WTC11 (cell line): Measurements from ENCODE around the gene CST9. TPM values are rescaled to one million over a fixed set of nuclear protein-coding genes. Genes with fewer than 3 reads are reported as not detected.

ENCODE experiments used
- ATAC-seq: fragments of 200-7000 bp; cut with Tn5 transposase; 2 replicates; pipeline ENCODE4 v1.10.0; 2021; ENCODE audit warnings: mild to moderate bottlenecking, moderate library complexity
- CTCF ChIA-PET: fragments of 300-600 bp; sonication (Branson Sonifier 250); formaldehyde crosslinking; loops from one replicate; lab custom pipeline; 2021; ENCODE audit warnings: antibody characterized with exemption; lab: Charles Lee
- POLR2A ChIA-PET: fragments of 350-600 bp; sonication (Branson Sonifier 250); formaldehyde crosslinking; loops from one replicate; lab custom pipeline; 2021; ENCODE audit warnings: antibody characterized with exemption; lab: Charles Lee
- DNase-seq: peaks from one replicate; pipeline ENCODE4 v3.0.0; 2021; ENCODE audit warnings: low spot score
- H3K27ac Mint-ChIP-seq: 2 replicates; pipeline ENCODE4 v1.8.0; 2021; ENCODE audit warnings: mixed read lengths
- H3K27me3 Mint-ChIP-seq: 2 replicates; pipeline ENCODE4 v1.8.0; 2021; ENCODE audit warnings: low read depth, mild to moderate bottlenecking, moderate library complexity, mixed read lengths
- H3K36me3 Mint-ChIP-seq: 2 replicates; pipeline ENCODE4 v1.8.0; 2021; ENCODE audit warnings: mixed read lengths
- H3K4me1 Mint-ChIP-seq: 2 replicates; pipeline ENCODE4 v1.8.0; 2022; ENCODE audit warnings: mixed read lengths
- H3K4me3 Mint-ChIP-seq: 2 replicates; pipeline ENCODE4 v1.8.0; 2021; ENCODE audit warnings: mild to moderate bottlenecking, moderate library complexity, mixed read lengths
- H3K9me3 Mint-ChIP-seq: 2 replicates; pipeline ENCODE4 v1.8.0; 2021; ENCODE audit warnings: mixed read lengths
- FOXK1 ChIP-seq: sonication (generic); formaldehyde crosslinking; IDR thresholded peaks from 2 replicates; pipeline ENCODE4 v1.8.0; 2022; ENCODE audit warnings: mild to moderate bottlenecking, moderate library complexity, missing genetic modification reagents
- HMGA2 ChIP-seq: fragments of 250-450 bp; sonication (Bioruptor Pico); IDR thresholded peaks from 2 replicates; pipeline ENCODE4 v1.4.0; 2021; ENCODE audit warnings: mild to moderate bottlenecking, moderate library complexity
- KAT7 ChIP-seq: sonication (generic); formaldehyde crosslinking; IDR thresholded peaks from 2 replicates; pipeline ENCODE4 v1.8.1; 2023; ENCODE audit warnings: missing genetic modification reagents, mild to moderate bottlenecking, borderline replicate concordance
- MXD4 ChIP-seq: fragments of 250-450 bp; sonication (Bioruptor Pico); IDR thresholded peaks from 2 replicates; pipeline ENCODE4 v1.8.0; 2021; ENCODE audit warnings: mild to moderate bottlenecking, moderate library complexity, borderline replicate concordance
- MYBL2 ChIP-seq: sonication (generic); formaldehyde crosslinking; IDR thresholded peaks from 2 replicates; pipeline ENCODE4 v1.8.1; 2023; ENCODE audit warnings: mild to moderate bottlenecking, moderate library complexity, missing genetic modification reagents
- NFATC4 ChIP-seq: fragments of 250-450 bp; sonication (Bioruptor Pico); IDR thresholded peaks from 2 replicates; pipeline ENCODE4 v1.9.0; 2021; ENCODE audit warnings: mild to moderate bottlenecking
- NFYB ChIP-seq: sonication (generic); formaldehyde crosslinking; conservative IDR thresholded peaks from 2 replicates; pipeline ENCODE4 v1.8.0; 2022; ENCODE audit warnings: low read depth, missing genetic modification reagents
- NR1H2 ChIP-seq: sonication (generic); formaldehyde crosslinking; IDR thresholded peaks from 2 replicates; pipeline ENCODE4 v1.9.0; 2021; ENCODE audit warnings: mild to moderate bottlenecking, moderate library complexity, missing genetic modification reagents
- SMAD3 ChIP-seq: sonication (generic); formaldehyde crosslinking; IDR thresholded peaks from 2 replicates; pipeline ENCODE4 v1.8.0; 2022; ENCODE audit warnings: missing genetic modification reagents, mild to moderate bottlenecking, borderline replicate concordance
- TEAD1 ChIP-seq: sonication (generic); formaldehyde crosslinking; IDR thresholded peaks from 2 replicates; pipeline ENCODE4 v1.8.0; 2022; ENCODE audit warnings: mild to moderate bottlenecking, missing genetic modification reagents
- ZNF317 ChIP-seq: sonication (generic); formaldehyde crosslinking; IDR thresholded peaks from 2 replicates; pipeline ENCODE4 v1.8.1; 2023; ENCODE audit warnings: low read depth, mild to moderate bottlenecking, moderate library complexity, missing genetic modification reagents, borderline replicate concordance
- total RNA-seq: library from RNA; stranded (reverse); gene quantifications from 3 replicates; pipeline ENCODE4 v1.2.3, GENCODE V29; 2021
- TF ChIP-seq, protein P1 (sequence below): sonication (generic); formaldehyde crosslinking; conservative IDR thresholded peaks from 2 replicates; pipeline ENCODE4 v1.8.1; 2023; ENCODE audit warnings: mild to moderate bottlenecking, low read depth, missing genetic modification reagents, moderate library complexity
- TF ChIP-seq, protein P2 (sequence below): sonication (generic); formaldehyde crosslinking; IDR thresholded peaks from 2 replicates; pipeline ENCODE4 v1.8.0; 2022; ENCODE audit warnings: mild to moderate bottlenecking, missing genetic modification reagents
- TF ChIP-seq, protein P3 (sequence below): sonication (generic); formaldehyde crosslinking; IDR thresholded peaks from 2 replicates; pipeline ENCODE4 v1.8.0; 2022; ENCODE audit warnings: mild to moderate bottlenecking, missing genetic modification reagents
- TF ChIP-seq, protein P4 (sequence below): sonication (generic); formaldehyde crosslinking; IDR thresholded peaks from 2 replicates; pipeline ENCODE4 v1.8.0; 2023; ENCODE audit warnings: mild to moderate bottlenecking, missing genetic modification reagents
- TF ChIP-seq, protein P5 (sequence below): sonication (generic); formaldehyde crosslinking; IDR thresholded peaks from 2 replicates; pipeline ENCODE4 v1.8.0; 2023; ENCODE audit warnings: missing genetic modification reagents
- TF ChIP-seq, protein P6 (sequence below): sonication (generic); formaldehyde crosslinking; IDR thresholded peaks from 2 replicates; pipeline ENCODE4 v1.8.1; 2022; ENCODE audit warnings: low read depth, missing genetic modification reagents, borderline replicate concordance
- TF ChIP-seq, protein P7 (sequence below): sonication (generic); formaldehyde crosslinking; IDR thresholded peaks from 2 replicates; pipeline ENCODE4 v1.8.0; 2022; ENCODE audit warnings: mild to moderate bottlenecking, missing genetic modification reagents

Gene CST9
- total RNA-seq, 1 experiment from 2014 or later, result not detected

DNA sequence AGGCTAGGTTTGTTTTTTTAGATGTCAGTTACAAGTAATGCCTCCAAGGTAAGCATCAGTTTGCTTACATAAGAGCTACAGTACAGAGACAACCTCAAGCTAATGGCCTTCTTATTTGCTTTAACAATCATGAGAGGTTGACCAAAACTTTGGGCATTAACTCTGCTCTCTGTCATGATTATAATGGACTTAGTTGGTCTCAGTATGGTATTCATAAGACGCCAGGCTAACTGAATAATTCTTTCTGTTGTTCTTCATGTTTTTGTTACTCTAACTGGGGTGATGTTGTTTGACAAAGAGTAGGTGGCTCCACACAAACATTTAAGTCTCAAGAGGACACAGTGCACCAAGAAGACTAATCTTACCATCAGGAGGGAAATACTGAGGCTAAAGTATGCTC lies 9.8 kb downstream of the CST9 start:
- TF ChIP-seq, protein P1, sequence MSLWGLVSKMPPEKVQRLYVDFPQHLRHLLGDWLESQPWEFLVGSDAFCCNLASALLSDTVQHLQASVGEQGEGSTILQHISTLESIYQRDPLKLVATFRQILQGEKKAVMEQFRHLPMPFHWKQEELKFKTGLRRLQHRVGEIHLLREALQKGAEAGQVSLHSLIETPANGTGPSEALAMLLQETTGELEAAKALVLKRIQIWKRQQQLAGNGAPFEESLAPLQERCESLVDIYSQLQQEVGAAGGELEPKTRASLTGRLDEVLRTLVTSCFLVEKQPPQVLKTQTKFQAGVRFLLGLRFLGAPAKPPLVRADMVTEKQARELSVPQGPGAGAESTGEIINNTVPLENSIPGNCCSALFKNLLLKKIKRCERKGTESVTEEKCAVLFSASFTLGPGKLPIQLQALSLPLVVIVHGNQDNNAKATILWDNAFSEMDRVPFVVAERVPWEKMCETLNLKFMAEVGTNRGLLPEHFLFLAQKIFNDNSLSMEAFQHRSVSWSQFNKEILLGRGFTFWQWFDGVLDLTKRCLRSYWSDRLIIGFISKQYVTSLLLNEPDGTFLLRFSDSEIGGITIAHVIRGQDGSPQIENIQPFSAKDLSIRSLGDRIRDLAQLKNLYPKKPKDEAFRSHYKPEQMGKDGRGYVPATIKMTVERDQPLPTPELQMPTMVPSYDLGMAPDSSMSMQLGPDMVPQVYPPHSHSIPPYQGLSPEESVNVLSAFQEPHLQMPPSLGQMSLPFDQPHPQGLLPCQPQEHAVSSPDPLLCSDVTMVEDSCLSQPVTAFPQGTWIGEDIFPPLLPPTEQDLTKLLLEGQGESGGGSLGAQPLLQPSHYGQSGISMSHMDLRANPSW (CRISPR knock-in tag), result no peak
- TF ChIP-seq, protein P2, sequence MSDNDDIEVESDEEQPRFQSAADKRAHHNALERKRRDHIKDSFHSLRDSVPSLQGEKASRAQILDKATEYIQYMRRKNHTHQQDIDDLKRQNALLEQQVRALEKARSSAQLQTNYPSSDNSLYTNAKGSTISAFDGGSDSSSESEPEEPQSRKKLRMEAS (CRISPR knock-in tag), result no peak
- TF ChIP-seq MXD4 (CRISPR knock-in tag), result no peak
- TF ChIP-seq FOXK1 (CRISPR knock-in tag), result no peak
- TF ChIP-seq SMAD3 (CRISPR knock-in tag), result no peak
- no peak for TF ChIP-seq ZNF317
- TF ChIP-seq, protein P3, sequence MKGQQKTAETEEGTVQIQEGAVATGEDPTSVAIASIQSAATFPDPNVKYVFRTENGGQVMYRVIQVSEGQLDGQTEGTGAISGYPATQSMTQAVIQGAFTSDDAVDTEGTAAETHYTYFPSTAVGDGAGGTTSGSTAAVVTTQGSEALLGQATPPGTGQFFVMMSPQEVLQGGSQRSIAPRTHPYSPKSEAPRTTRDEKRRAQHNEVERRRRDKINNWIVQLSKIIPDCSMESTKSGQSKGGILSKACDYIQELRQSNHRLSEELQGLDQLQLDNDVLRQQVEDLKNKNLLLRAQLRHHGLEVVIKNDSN, result no peak
- TF ChIP-seq NFATC4 (CRISPR knock-in tag), result no peak
- no peak for TF ChIP-seq KAT7 (CRISPR knock-in tag)
- TF ChIP-seq MYBL2 (CRISPR knock-in tag), result no peak
- TF ChIP-seq TEAD1, result no peak
- TF ChIP-seq NFYB (CRISPR knock-in tag), result no peak
- TF ChIP-seq HMGA2 (CRISPR knock-in tag), result no peak
- TF ChIP-seq, protein P4, sequence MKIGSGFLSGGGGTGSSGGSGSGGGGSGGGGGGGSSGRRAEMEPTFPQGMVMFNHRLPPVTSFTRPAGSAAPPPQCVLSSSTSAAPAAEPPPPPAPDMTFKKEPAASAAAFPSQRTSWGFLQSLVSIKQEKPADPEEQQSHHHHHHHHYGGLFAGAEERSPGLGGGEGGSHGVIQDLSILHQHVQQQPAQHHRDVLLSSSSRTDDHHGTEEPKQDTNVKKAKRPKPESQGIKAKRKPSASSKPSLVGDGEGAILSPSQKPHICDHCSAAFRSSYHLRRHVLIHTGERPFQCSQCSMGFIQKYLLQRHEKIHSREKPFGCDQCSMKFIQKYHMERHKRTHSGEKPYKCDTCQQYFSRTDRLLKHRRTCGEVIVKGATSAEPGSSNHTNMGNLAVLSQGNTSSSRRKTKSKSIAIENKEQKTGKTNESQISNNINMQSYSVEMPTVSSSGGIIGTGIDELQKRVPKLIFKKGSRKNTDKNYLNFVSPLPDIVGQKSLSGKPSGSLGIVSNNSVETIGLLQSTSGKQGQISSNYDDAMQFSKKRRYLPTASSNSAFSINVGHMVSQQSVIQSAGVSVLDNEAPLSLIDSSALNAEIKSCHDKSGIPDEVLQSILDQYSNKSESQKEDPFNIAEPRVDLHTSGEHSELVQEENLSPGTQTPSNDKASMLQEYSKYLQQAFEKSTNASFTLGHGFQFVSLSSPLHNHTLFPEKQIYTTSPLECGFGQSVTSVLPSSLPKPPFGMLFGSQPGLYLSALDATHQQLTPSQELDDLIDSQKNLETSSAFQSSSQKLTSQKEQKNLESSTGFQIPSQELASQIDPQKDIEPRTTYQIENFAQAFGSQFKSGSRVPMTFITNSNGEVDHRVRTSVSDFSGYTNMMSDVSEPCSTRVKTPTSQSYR (CRISPR knock-in tag), result no peak
- TF ChIP-seq, protein P5, sequence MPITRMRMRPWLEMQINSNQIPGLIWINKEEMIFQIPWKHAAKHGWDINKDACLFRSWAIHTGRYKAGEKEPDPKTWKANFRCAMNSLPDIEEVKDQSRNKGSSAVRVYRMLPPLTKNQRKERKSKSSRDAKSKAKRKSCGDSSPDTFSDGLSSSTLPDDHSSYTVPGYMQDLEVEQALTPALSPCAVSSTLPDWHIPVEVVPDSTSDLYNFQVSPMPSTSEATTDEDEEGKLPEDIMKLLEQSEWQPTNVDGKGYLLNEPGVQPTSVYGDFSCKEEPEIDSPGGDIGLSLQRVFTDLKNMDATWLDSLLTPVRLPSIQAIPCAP (CRISPR knock-in tag), result no peak
- TF ChIP-seq, protein P6, sequence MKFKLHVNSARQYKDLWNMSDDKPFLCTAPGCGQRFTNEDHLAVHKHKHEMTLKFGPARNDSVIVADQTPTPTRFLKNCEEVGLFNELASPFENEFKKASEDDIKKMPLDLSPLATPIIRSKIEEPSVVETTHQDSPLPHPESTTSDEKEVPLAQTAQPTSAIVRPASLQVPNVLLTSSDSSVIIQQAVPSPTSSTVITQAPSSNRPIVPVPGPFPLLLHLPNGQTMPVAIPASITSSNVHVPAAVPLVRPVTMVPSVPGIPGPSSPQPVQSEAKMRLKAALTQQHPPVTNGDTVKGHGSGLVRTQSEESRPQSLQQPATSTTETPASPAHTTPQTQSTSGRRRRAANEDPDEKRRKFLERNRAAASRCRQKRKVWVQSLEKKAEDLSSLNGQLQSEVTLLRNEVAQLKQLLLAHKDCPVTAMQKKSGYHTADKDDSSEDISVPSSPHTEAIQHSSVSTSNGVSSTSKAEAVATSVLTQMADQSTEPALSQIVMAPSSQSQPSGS (CRISPR knock-in tag), result no peak
- TF ChIP-seq NR1H2 (CRISPR knock-in tag), result no peak
- TF ChIP-seq, protein P7, sequence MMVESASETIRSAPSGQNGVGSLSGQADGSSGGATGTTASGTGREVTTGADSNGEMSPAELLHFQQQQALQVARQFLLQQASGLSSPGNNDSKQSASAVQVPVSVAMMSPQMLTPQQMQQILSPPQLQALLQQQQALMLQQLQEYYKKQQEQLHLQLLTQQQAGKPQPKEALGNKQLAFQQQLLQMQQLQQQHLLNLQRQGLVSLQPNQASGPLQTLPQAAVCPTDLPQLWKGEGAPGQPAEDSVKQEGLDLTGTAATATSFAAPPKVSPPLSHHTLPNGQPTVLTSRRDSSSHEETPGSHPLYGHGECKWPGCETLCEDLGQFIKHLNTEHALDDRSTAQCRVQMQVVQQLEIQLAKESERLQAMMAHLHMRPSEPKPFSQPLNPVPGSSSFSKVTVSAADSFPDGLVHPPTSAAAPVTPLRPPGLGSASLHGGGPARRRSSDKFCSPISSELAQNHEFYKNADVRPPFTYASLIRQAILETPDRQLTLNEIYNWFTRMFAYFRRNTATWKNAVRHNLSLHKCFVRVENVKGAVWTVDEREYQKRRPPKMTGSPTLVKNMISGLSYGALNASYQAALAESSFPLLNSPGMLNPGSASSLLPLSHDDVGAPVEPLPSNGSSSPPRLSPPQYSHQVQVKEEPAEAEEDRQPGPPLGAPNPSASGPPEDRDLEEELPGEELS (CRISPR knock-in tag), result no peak
- H3K9me3 Mint-ChIP-seq, result 0 out of 2 replicates have a peak, but pooled peaks cover 3% of the 10 kb centered on the region
- ATAC-seq (no peak), DNase-seq (no peak)
- H3K27ac Mint-ChIP-seq, result no peak overlapping the region
- 0 out of 2 replicates have a peak, but pooled peaks cover 3% of the 10 kb centered on the region for H3K36me3 Mint-ChIP-seq
- ChIA-PET POLR2A (no interaction called here), CTCF (no interaction called here)
- H3K4me1 Mint-ChIP-seq, result peaks cover 25% of the 10 kb centered on the region
- H3K4me3 Mint-ChIP-seq, result no peak overlapping the region
- no peaks in the 10 kb centered on the region; the same call in 1 of the 2 replicates for H3K27me3 Mint-ChIP-seq
